AML-193 (cell line): ENCODE data around the gene ATF1.
A peak's percentile ranks its signal among the peaks of the same experiment; 100 is the strongest.
"Not testable (repeated sequence)": the region's sequence is repeated elsewhere in the genome, so short reads cannot be mapped to it uniquely, and the experiment has no call there.

Source experiments
- DNase-seq, 2 experiments: peaks; one replicate each; lab custom pipeline; 2025; lab: John Stamatoyannopoulos, UW

ATF1 gene

DNA sequence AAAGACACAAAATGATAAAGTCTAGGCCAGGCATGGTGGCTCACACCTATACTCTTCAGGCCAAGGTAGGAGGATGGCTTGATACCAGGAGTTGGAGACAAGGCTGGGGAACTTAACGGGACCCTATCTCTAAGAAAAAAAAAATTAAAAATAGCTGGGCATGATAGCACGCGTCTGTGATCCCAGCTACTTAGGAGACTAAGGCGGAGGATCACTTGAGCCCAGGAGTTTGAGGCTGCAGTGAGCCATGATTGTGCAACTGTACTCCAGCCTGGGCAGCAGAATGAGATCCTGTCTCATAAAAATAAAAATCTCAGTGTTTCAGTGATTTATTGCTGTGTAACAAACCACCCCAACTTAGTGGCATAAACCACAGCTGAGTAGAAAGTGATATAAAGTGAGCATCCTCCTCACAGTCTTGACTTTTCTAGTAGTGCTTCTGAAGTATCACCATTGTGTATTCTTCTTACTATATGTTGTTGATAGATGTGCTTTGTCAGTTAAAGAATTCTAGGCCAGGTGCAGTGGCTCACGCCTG, 10.6 kb upstream of the ATF1 start:
- no peak for DNase-seq

DNA sequence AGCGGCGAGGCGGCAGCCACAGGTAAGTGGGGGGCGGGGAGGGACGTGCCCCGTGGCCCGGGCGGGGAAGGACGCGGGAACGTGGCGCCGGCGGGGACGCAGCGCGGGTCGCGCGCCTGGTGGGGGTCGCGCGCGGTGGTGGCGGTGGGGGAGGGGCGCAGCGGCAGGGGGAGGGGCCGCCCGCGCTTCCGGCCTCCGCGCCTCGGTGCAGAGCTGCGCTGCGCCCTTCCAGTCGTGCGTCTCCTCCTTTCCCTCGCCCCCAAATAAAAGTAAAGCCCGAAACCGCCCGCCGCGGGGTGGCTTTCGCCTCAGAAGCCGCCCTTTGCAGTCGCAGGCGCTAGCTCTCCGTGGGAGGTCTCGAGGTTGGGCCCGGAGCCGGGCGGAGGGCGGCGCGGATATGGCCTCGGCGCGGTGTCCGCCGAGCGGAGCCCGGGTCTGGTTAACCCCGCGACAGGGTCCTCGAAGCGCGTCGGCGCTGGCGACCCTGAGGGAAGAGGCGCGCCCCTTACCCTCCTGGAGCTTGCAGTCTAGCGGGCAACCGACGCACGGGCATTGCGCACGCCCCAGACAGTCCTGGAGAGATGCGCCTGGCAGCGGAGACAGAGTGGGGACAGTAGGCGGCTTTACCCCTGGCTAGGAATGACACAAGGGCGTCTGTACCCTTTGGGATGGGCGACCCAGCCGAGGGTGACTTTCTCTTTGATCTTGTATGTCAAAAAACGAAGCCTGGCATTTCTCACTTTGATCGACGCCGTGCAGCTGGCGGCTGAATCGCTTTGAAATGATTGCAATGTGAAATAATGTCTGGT, 589 bp downstream of the ATF1 start:
- peak; percentile 15 to 16 for DNase-seq

GRCh38 chr12:50765095-50765911, 1.4 kb downstream of the ATF1 start:
- peak; percentile 42 to 58 for DNase-seq

DNA sequence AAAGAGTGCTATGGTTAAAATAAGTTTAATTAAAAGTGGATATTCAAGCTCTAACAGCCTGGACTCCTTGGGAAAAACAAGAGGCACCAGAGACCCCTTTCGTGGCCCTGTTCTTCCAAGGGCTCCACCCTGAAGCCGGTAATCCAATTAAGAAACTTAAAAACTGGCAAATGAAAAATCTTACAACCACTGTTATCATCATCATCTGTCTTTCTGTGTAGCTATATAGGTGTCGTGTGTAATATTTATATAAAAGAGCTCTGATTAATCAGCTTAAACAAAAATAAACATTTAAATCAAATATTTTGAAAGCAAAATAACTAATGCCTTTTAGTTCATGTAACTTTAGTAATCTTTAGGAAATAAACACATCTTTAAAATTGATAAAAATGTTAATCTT, 4.5 kb downstream of the ATF1 start:
- DNase-seq: no peak

DNA sequence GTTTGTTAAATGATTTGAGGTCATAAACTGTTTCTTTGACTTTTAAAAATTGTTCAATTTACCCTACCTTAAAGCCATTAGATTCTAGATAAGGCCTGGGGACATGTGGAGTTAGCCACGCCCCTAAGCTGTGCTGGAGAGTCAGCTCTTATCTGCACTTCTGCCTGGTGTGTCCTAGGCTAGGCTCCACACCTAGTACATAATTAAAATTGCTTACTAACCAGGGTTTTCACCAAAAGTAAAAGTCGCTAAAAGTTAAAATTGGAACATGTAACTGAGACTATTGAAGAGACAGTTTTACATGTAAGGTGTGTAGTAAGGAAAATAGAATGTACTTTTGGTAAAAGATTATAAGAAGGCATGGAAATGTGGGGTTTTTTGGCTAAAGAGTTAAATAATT, 4.9 kb downstream of the ATF1 start:
- DNase-seq: not testable (repeated sequence)

DNA sequence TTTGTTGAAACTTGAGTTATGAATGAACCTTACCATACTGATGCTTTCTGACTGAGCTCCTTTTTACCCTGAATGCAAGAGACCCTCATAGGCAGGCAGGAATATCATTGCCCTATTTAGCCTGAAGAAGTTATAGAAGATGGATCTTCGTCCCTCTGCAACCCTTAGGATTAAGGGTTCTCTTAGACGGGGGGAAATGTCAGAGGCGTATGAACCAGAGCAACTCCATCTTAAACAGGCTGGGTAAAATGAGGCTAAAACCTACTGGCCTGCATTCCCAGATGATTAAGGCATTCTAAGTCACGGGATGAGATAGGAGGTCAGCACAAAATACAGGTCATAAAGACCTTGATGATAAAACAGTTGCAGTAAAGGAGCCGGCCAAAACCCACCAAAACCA, 7.5 kb downstream of the ATF1 start:
- no peak for DNase-seq

DNA sequence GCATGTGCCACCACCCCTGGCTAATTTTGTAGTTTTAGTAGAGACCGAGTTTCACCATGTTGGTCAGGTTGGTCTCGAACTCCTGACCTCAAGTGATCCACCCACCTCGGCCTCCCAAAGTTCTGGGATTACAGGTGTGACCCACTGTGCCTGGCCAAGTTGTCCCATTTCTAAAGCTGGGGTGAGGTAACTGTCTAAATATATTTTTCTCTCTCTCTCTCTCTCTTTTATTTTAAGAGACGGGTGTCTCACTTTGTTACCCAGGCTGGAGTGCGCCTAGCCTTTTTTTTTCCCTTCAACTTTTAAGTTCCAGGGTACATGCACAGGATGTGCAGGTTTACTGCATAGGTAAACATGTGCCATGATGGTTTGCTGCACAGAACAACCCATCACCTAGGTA, 8.6 kb downstream of the ATF1 start:
- DNase-seq: no peak

- DNase-seq: no peak
These were observed 9.0 kb downstream of the ATF1 start for GRCh38 chr12:50772877-50773276.

DNA sequence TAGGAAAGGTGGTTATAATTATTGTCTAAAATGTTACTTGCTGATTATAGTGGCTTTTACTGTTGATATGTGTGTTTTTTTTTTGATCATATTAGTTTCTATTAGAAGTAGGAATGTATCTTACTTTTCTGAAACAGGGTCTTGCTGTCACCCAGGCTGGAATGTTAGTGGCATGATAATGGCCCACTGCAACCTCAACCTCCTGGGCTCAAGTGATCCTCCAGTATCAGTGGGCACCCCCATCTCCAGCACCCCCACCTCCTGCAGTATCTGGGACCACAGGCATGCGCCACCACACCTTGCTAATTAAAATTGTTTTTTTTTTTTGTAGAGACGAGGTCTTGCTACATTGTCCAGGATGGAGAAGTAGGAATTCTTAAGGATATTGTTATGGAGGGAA, 11.3 kb downstream of the ATF1 start:
- DNase-seq: no peak

GRCh38 chr12:50776749-50777728, 13.1 kb downstream of the ATF1 start:
- DNase-seq: no peak

- no peak for DNase-seq
These were observed 15.0 kb downstream of the ATF1 start for GRCh38 chr12:50778663-50779590.

- no peak for DNase-seq
These were observed 16.1 kb downstream of the ATF1 start for GRCh38 chr12:50780013-50780412.

DNA sequence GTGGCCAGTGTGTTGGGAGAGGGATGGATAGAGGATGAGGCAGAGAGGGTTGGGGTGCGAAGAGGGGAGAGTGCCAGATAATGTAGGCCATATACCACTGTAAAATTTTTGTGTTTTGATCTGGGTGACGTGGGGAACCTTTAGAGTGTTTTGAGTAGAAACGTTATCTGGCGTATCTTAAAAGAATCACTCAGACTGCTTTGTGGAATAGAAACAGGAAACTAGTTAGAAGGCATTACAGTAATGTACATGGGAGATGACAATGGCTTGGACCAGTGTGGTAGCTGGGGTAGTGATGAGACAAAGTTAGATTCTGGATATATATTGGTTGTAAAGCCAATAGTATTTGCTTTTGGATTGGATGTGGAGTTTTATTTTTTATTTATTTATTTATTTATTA, 20.6 kb downstream of the ATF1 start:
- DNase-seq: no peak

- no peak for DNase-seq
These were observed 21.6 kb downstream of the ATF1 start for GRCh38 chr12:50785406-50786001.

GRCh38 chr12:50786498-50787231, 22.8 kb downstream of the ATF1 start:
- no peak for DNase-seq

GRCh38 chr12:50787618-50788017, 23.7 kb downstream of the ATF1 start:
- DNase-seq: no peak

DNA sequence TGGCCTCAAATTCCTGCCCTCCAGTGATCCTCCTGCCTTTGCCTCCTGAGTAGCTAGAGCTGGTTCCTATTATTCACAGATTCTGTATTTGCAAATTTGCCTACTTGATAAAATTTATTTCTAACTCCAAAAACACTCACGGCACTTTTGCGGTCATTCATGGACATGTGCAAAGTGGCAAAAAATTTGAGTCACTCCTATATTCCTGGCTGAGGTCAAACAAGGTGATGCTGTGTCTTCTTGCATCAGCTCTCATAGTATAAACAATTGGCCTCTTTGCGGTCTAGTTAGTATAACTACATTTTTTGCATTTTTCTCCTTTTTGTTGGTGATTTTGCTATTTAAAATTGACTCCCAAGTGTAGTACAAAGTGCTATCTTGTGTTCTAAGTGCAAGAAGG, 24.7 kb downstream of the ATF1 start:
- DNase-seq: no peak

- no peak for DNase-seq
These were observed 26.2 kb downstream of the ATF1 start for GRCh38 chr12:50790081-50790480.

GRCh38 chr12:50799908-50800307, 36.0 kb downstream of the ATF1 start:
- DNase-seq: no peak
